Stimulated activated naive CD8-positive, alpha-beta T cell treated with anti-CD3 and anti-CD28 coated beads, Interleukin-15, Interleukin-2, amounts not matched to agents 100 ng/mL and 50 ng/mL, for 24 hours (primary cell): ENCODE results near the gene WDR62.

Experiments used
- H3K27ac Mint-ChIP-seq: one replicate; pipeline ENCODE4 v1.8.0; 2021; ENCODE audit warnings: mild to moderate bottlenecking, mixed read lengths
- H3K27me3 Mint-ChIP-seq: one replicate; pipeline ENCODE4 v1.8.0; 2021; ENCODE audit warnings: mixed read lengths
- H3K36me3 Mint-ChIP-seq: one replicate; pipeline ENCODE4 v1.8.0; 2021; ENCODE audit warnings: low read depth, mixed read lengths
- H3K4me1 Mint-ChIP-seq: one replicate; pipeline ENCODE4 v1.8.0; 2021; ENCODE audit warnings: low read depth, mixed read lengths
- H3K4me3 Mint-ChIP-seq: one replicate; pipeline ENCODE4 v1.8.0; 2021; ENCODE audit warnings: mild to moderate bottlenecking, mixed read lengths
- H3K9me3 Mint-ChIP-seq: one replicate; pipeline ENCODE4 v1.8.0; 2021; ENCODE audit warnings: mixed read lengths

The WDR62 gene

GRCh38 chr19:36084231-36085009, 29.7 kb downstream of the WDR62 start:
- Mint-ChIP-seq H3K27me3 (no peaks in the 10 kb centered on the region), H3K9me3 (no peaks in the 10 kb centered on the region), H3K27ac (no peak overlapping the region), H3K4me3 (no peak overlapping the region), H3K36me3 (peaks cover 73% of the 10 kb centered on the region), H3K4me1 (no peaks in the 10 kb centered on the region)

- Mint-ChIP-seq H3K36me3 (peaks cover 77% of the 10 kb centered on the region), H3K9me3 (no peaks in the 10 kb centered on the region), H3K27ac (no peak overlapping the region), H3K27me3 (no peaks in the 10 kb centered on the region), H3K4me3 (no peak overlapping the region), H3K4me1 (no peaks in the 10 kb centered on the region)
Observed at GRCh38 chr19:36086326-36086725, 31.6 kb downstream of the WDR62 start.

GRCh38 chr19:36089847-36090246, 35.1 kb downstream of the WDR62 start:
- Mint-ChIP-seq H3K9me3 (no peaks in the 10 kb centered on the region), H3K4me3 (no peak overlapping the region), H3K27me3 (no peaks in the 10 kb centered on the region), H3K36me3 (peaks cover 66% of the 10 kb centered on the region), H3K4me1 (peaks cover 16% of the 10 kb centered on the region), H3K27ac (no peak overlapping the region)

- Mint-ChIP-seq H3K4me1 (peaks cover 16% of the 10 kb centered on the region), H3K27ac (no peak overlapping the region), H3K4me3 (no peak overlapping the region), H3K27me3 (no peaks in the 10 kb centered on the region), H3K9me3 (no peaks in the 10 kb centered on the region), H3K36me3 (peaks cover 63% of the 10 kb centered on the region)
Observed at GRCh38 chr19:36090910-36091695, 36.4 kb downstream of the WDR62 start.

GRCh38 chr19:36092566-36092965, 37.9 kb downstream of the WDR62 start:
- Mint-ChIP-seq H3K27ac (no peak overlapping the region), H3K36me3 (peaks cover 64% of the 10 kb centered on the region), H3K4me1 (peaks cover 16% of the 10 kb centered on the region), H3K27me3 (no peaks in the 10 kb centered on the region), H3K4me3 (no peak overlapping the region), H3K9me3 (no peaks in the 10 kb centered on the region)

- Mint-ChIP-seq H3K36me3 (peaks cover 60% of the 10 kb centered on the region), H3K27me3 (no peaks in the 10 kb centered on the region)
Observed at GRCh38 chr19:36093146-36093662, 38.5 kb downstream of the WDR62 start.

GRCh38 chr19:36093687-36094086, 39.0 kb downstream of the WDR62 start:
- peaks cover 16% of the 10 kb centered on the region for H3K4me1 Mint-ChIP-seq
- no peaks in the 10 kb centered on the region for H3K9me3 Mint-ChIP-seq
- no peaks in the 10 kb centered on the region for H3K27me3 Mint-ChIP-seq
- peaks cover 60% of the 10 kb centered on the region for H3K36me3 Mint-ChIP-seq
- H3K4me3 Mint-ChIP-seq: no peak overlapping the region
- H3K27ac Mint-ChIP-seq: peak overlapping the region; percentile 51

More at GRCh38 chr19:36093146-36093662, 38.5 kb downstream of the WDR62 start:
- Mint-ChIP-seq H3K4me3 (no peak overlapping the region), H3K4me1 (peaks cover 16% of the 10 kb centered on the region), H3K27ac (peak overlapping the region; percentile 51), H3K9me3 (no peaks in the 10 kb centered on the region)

GRCh38 chr19:36097036-36097435, 42.3 kb downstream of the WDR62 start:
- Mint-ChIP-seq H3K4me3 (no peak overlapping the region), H3K36me3 (peaks cover 31% of the 10 kb centered on the region), H3K27ac (no peak overlapping the region), H3K27me3 (no peaks in the 10 kb centered on the region), H3K4me1 (peaks cover 16% of the 10 kb centered on the region), H3K9me3 (no peaks in the 10 kb centered on the region)

GRCh38 chr19:36099166-36099785, 44.6 kb downstream of the WDR62 start:
- H3K4me3 Mint-ChIP-seq: no peak overlapping the region
- no peaks in the 10 kb centered on the region for H3K9me3 Mint-ChIP-seq
- H3K27ac Mint-ChIP-seq: no peak overlapping the region
- peaks cover 25% of the 10 kb centered on the region for H3K36me3 Mint-ChIP-seq
- H3K27me3 Mint-ChIP-seq: no peaks in the 10 kb centered on the region
- H3K4me1 Mint-ChIP-seq: no peaks in the 10 kb centered on the region

- peaks cover 18% of the 10 kb centered on the region for H3K36me3 Mint-ChIP-seq
- no peaks in the 10 kb centered on the region for H3K27me3 Mint-ChIP-seq
- H3K27ac Mint-ChIP-seq: no peak overlapping the region
- H3K4me1 Mint-ChIP-seq: no peaks in the 10 kb centered on the region
- no peaks in the 10 kb centered on the region for H3K9me3 Mint-ChIP-seq
- no peak overlapping the region for H3K4me3 Mint-ChIP-seq
Observed at GRCh38 chr19:36100476-36100875, 45.8 kb downstream of the WDR62 start.

GRCh38 chr19:36101550-36102327, 47.0 kb downstream of the WDR62 start:
- Mint-ChIP-seq H3K4me1 (no peaks in the 10 kb centered on the region), H3K27ac (no peak overlapping the region), H3K4me3 (no peak overlapping the region), H3K9me3 (no peaks in the 10 kb centered on the region), H3K27me3 (no peaks in the 10 kb centered on the region), H3K36me3 (peaks cover 19% of the 10 kb centered on the region)

- no peak overlapping the region for H3K27ac Mint-ChIP-seq
- H3K36me3 Mint-ChIP-seq: peaks cover 12% of the 10 kb centered on the region
- no peaks in the 10 kb centered on the region for H3K4me1 Mint-ChIP-seq
- no peaks in the 10 kb centered on the region for H3K27me3 Mint-ChIP-seq
- H3K4me3 Mint-ChIP-seq: no peak overlapping the region
- no peaks in the 10 kb centered on the region for H3K9me3 Mint-ChIP-seq
Observed at GRCh38 chr19:36103040-36103626, 48.4 kb downstream of the WDR62 start.

- no peaks in the 10 kb centered on the region for H3K9me3 Mint-ChIP-seq
- no peak overlapping the region for H3K4me3 Mint-ChIP-seq
- peaks cover 10% of the 10 kb centered on the region for H3K36me3 Mint-ChIP-seq
- no peaks in the 10 kb centered on the region for H3K27me3 Mint-ChIP-seq
- no peaks in the 10 kb centered on the region for H3K4me1 Mint-ChIP-seq
- H3K27ac Mint-ChIP-seq: no peak overlapping the region
Observed at GRCh38 chr19:36103842-36104552, 49.3 kb downstream of the WDR62 start.

GRCh38 chr19:36106441-36106840, 51.7 kb downstream of the WDR62 start:
- peaks cover 12% of the 10 kb centered on the region for H3K36me3 Mint-ChIP-seq
- H3K4me3 Mint-ChIP-seq: no peak overlapping the region
- no peaks in the 10 kb centered on the region for H3K4me1 Mint-ChIP-seq
- H3K27me3 Mint-ChIP-seq: no peaks in the 10 kb centered on the region
- no peaks in the 10 kb centered on the region for H3K9me3 Mint-ChIP-seq
- H3K27ac Mint-ChIP-seq: no peak overlapping the region
